ENCODE data around the gene PCDHGB7. TPM values are rescaled to one million over a fixed set of nuclear protein-coding genes. Genes with fewer than 3 reads are reported as not detected.
A peak's percentile ranks its signal among the peaks of the same experiment; 100 is the strongest.
"Not testable (repeated sequence)": the region's sequence is repeated elsewhere in the genome, so short reads cannot be mapped to it uniquely, and the experiment has no call there.

PCDHGB7 gene
- polyA plus RNA-seq (ENCODE audit: insufficient read length in 4 of 4) = 10 to 100 TPM; 15.4 to 16.6 (median 15.9) TPM

- peak in 1 of 4 donors; percentile 36 for DNase-seq (ENCODE audit: low read depth in 4 of 4, low spot score in 3 of 4)
These were observed at the start of gene PCDHGB7 for GRCh38 chr5:141417494-141418172. PCDHGB7 (plus strand) TSS chr5:141417677; CDS start chr5:141417860, 183 bp downstream.

GRCh38 chr5:141369994-141370848, 47.3 kb upstream of the PCDHGB7 start, which contains the start of gene PCDHGB3:
PCDHGB3 (plus strand) TSS chr5:141370242; CDS start chr5:141370395, 153 bp downstream.
- DNase-seq (ENCODE audit: low read depth in 4 of 4, low spot score in 3 of 4) = no peak

DNA sequence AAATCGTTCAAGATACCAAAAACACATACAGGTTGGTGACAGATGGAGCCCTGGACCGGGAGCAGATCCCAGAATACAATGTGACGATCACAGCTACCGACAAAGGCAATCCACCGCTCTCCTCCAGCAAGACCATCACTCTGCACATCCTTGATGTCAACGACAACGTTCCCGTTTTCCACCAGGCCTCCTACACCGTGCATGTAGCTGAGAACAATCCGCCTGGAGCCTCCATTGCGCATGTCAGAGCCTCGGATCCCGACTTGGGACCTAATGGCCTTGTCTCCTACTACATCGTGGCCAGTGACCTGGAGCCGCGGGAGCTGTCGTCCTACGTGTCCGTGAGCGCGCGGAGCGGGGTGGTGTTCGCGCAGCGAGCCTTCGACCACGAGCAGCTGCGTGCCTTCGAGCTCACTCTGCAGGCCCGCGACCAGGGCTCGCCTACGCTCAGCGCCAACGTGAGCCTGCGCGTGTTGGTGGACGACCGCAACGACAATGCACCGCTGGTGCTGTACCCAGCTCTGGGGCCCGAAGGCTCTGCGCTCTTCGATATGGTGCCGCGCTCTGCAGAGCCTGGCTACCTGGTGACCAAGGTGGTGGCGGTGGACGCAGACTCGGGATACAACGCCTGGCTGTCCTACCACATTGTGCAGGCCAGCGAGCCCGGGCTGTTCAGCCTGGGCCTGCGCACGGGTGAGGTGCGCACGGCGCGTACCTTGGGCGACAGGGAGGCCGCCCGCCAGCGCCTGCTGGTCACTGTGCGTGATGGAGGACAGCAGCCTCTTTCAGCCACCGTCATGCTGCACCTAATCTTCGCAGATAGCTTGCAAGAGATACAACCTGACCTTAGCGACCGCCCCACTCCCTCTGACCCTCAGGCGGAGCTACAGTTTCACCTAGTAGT, 45.7 kb upstream of the PCDHGB7 start:
- DNase-seq (ENCODE audit: low read depth in 4 of 4, low spot score in 3 of 4) = no peak

- no peak for DNase-seq (ENCODE audit: low read depth in 4 of 4, low spot score in 3 of 4)
These were observed 43.7 kb upstream of the PCDHGB7 start, which contains the start of gene PCDHGA6 for GRCh38 chr5:141373673-141374317. PCDHGA6 (plus strand) TSS chr5:141373891; CDS start chr5:141374084, 193 bp downstream.

DNA sequence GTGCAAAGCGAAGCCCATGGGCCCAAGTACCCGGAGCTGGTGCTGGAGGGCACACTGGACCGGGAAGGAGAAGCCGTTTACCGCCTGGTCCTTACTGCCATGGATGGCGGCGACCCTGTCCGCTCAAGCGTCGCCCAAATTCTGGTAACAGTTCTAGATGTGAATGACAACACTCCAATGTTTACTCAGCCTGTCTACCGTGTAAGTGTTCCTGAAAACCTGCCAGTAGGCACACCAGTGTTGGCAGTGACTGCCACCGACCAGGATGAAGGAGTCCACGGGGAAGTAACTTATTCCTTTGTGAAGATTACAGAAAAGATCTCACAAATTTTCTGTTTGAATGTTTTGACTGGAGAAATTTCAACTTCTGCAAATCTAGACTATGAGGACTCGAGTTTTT, 42.9 kb upstream of the PCDHGB7 start:
- no peak for DNase-seq (ENCODE audit: low read depth in 4 of 4, low spot score in 3 of 4)

- DNase-seq (ENCODE audit: low read depth in 4 of 4, low spot score in 3 of 4) = not testable (repeated sequence)
These were observed 41.9 kb upstream of the PCDHGB7 start for GRCh38 chr5:141375444-141376155.

GRCh38 chr5:141382469-141383294, 34.8 kb upstream of the PCDHGB7 start, which contains the start of gene PCDHGA7:
PCDHGA7 (plus strand) TSS chr5:141382742; CDS start chr5:141382900, 158 bp downstream.
- no peak for DNase-seq (ENCODE audit: low read depth in 4 of 4, low spot score in 3 of 4)

DNA sequence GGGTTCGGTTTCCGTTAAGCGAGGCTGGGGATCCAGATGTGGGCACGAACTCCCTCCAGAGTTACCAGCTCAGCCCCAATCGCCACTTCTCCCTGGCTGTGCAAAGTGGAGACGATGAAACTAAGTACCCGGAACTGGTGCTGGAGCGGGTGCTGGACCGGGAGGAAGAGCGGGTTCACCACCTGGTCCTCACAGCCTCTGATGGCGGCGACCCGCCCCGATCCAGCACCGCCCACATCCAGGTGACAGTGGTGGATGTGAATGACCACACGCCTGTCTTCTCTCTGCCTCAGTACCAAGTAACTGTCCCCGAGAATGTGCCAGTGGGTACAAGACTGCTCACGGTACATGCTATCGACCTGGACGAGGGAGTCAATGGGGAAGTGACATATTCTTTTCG, 34.1 kb upstream of the PCDHGB7 start:
- DNase-seq (ENCODE audit: low read depth in 4 of 4, low spot score in 3 of 4) = no peak

- DNase-seq (ENCODE audit: low read depth in 4 of 4, low spot score in 3 of 4) = no peak
These were observed 32.8 kb upstream of the PCDHGB7 start for GRCh38 chr5:141384471-141385267.

DNA sequence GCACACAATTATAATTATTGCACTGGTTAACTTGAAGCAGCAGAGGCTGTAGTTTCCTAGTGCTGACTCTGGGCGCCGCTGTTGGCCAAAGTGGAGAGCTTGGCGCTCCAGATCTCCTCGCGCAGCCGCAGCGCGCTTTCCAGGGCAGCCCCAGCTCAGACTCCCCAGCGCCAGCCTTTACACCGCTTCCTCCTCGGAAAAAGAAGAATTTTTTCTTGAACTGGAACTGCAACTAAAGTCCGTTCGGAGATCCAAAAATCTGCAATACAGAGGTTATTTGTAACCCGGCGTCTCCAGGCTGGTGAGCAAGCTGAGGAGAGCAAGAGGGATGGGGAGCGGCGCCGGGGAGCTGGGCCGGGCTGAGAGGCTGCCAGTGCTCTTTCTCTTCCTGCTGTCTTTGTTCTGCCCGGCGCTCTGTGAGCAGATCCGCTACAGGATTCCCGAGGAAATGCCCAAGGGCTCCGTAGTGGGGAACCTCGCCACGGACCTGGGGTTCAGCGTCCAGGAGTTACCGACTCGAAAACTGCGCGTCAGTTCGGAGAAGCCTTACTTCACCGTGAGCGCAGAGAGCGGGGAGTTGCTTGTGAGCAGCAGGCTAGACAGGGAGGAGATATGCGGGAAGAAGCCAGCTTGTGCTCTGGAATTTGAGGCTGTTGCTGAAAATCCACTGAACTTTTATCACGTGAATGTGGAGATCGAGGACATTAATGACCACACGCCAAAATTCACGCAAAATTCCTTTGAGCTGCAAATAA, 29.7 kb upstream of the PCDHGB7 start, which contains the start of gene PCDHGB4:
Gene PCDHGB4, plus strand, starts transcription at position 142 of the 755 bp plus-strand sequence. Its CDS starts 187 bp downstream, at position 329.
- not testable (repeated sequence) for DNase-seq (ENCODE audit: low read depth in 4 of 4, low spot score in 3 of 4)

- DNase-seq (ENCODE audit: low read depth in 4 of 4, low spot score in 3 of 4) = no peak
These were observed 28.8 kb upstream of the PCDHGB7 start for GRCh38 chr5:141388661-141389060.

- no peak for DNase-seq (ENCODE audit: low read depth in 4 of 4, low spot score in 3 of 4)
These were observed 28.1 kb upstream of the PCDHGB7 start for GRCh38 chr5:141389153-141390042.

GRCh38 chr5:141392429-141393198, 24.9 kb upstream of the PCDHGB7 start, which contains the start of gene PCDHGA8:
PCDHGA8 (plus strand) TSS chr5:141392633; CDS start chr5:141392814, 181 bp downstream.
- no peak for DNase-seq (ENCODE audit: low read depth in 4 of 4, low spot score in 3 of 4)

DNA sequence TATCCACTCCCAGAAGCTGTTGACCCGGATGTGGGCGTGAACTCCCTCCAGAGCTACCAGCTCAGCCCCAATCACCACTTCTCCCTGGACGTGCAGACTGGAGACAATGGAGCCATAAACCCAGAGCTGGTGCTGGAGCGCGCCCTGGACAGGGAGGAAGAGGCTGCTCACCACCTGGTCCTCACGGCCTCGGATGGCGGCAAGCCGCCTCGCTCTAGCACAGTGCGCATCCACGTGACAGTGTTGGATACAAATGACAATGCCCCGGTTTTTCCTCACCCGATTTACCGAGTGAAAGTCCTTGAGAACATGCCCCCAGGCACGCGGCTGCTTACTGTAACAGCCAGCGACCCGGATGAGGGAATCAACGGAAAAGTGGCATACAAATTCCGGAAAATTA, 24.2 kb upstream of the PCDHGB7 start:
- DNase-seq (ENCODE audit: low read depth in 4 of 4, low spot score in 3 of 4) = no peak

Measured in right renal pelvis (tissue), 4 donors.